GM18505 (cell line): ENCODE measurements around the gene KLK1.

Experiments
- ATAC-seq: cut with Tn5 transposase; IDR thresholded peaks from one replicate; pipeline ENCODE4 v1.9.1; 2021; ENCODE audit not compliant: unreplicated experiment
- POLR2A ChIP-seq: IDR thresholded peaks from 4 replicates; pipeline ENCODE4 v1.6.1; 2011; ENCODE audit warnings: borderline replicate concordance; ENCODE audit not compliant: insufficient read depth, insufficient read length; ENCODE audit errors: extremely low read depth

Gene KLK1

DNA sequence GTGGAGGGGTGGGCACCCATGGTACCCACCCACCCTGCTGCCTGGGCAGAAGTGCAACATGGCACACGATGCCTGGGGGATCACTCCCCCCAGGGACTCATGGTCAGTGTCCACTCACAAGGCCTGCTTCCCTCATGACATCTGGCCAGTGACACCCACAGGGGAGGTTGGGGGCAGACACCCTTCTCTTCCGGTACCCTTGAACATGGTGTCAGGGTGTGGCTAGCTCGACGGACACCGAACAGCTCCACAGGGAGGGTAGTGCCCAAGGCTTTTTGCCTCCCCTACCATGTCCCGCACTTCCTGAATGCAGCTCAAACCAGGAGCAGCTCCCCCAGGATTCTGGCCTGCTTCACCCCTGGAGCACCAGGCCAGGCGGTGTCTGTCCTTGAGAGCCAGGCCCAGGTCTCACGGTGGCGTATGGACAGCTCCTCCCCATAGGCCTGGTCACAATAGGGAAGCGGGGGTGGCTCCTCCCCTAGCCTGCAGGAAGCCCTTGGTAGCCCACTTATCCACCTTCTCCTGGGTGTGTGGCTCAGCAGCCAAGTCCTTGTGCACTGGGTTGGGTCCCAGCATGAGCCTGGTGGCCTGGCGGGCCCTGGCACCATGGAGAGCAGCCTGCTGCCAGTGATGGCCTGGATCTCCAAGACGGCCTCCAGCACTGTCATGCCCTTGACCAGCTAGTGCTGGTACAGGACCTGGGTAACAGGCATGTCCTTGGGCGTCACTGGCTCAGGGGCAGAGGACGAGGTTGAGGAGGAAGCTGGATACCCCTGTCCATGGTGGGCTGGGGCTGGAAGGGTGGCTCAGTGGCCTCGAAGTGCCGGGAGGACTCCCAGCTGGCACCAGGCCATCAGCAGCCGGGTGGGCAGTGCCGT, 25.6 kb downstream of the KLK1 start:
- ATAC-seq, result no peak
- no peak for TF ChIP-seq POLR2A

DNA sequence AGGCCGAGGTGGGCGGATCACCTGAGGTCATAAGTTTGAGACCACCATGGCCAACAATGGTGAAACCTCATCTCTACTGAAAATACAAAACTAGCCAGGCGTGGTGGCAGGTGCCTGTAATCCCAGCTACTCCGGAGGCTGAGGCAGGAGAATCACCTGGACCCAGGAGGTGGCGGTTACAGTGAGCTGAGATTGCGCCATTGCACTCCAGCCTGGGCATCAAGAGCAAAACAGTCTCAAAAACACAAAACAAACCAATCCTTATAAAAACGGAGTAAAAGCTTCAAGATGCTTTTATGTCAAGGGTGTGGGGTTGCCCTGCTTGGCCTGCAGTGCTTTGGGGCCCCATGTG, 26.2 kb downstream of the KLK1 start:
- TF ChIP-seq POLR2A, result no peak
- no peak for ATAC-seq

DNA sequence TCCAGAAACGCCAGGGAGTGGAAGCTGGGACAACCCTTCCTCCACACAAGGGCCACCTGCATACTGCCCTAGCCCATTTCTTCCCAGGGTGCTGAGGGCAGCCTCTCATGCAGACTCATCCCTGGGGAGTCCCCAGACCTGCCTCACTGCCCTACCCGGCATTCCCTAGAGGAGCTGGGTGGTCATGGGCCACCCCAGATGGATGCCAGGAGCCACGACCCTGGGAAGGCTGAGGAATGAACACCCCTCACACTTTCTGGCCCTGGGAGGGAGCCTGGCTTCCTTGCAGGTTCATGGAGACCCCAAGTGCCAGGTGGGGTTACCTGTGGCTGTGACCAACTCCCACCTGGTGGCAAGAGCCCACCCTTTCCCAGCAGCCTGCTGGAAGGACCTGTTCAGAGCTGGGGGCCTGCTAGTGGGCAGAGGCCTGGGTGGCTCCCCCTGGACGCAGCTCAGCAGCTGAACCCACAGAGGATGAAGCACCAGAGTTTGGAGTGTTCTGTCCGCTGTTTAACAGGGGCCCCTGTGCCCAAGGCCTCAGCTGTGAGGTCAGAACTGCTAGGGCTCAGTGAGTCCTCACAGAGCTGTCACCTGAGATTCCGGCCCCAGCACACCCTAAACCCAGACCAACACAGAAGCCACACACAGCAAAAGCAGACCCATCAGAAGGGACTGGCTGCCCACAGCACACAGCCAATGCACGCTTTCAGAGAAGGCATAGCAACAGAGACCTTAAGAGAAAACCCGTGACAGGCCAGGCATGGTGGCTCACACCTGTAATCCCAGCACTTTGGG, 26.8 kb downstream of the KLK1 start:
- peak; percentile 31 for TF ChIP-seq POLR2A
- ATAC-seq, result no peak

GRCh38 chr19:50796128-50796633, 27.4 kb downstream of the KLK1 start:
- no peak for ATAC-seq
- TF ChIP-seq POLR2A, result peak; percentile 47

GRCh38 chr19:50795664-50796073, 27.9 kb downstream of the KLK1 start:
- no peak for TF ChIP-seq POLR2A
- ATAC-seq, result no peak

DNA sequence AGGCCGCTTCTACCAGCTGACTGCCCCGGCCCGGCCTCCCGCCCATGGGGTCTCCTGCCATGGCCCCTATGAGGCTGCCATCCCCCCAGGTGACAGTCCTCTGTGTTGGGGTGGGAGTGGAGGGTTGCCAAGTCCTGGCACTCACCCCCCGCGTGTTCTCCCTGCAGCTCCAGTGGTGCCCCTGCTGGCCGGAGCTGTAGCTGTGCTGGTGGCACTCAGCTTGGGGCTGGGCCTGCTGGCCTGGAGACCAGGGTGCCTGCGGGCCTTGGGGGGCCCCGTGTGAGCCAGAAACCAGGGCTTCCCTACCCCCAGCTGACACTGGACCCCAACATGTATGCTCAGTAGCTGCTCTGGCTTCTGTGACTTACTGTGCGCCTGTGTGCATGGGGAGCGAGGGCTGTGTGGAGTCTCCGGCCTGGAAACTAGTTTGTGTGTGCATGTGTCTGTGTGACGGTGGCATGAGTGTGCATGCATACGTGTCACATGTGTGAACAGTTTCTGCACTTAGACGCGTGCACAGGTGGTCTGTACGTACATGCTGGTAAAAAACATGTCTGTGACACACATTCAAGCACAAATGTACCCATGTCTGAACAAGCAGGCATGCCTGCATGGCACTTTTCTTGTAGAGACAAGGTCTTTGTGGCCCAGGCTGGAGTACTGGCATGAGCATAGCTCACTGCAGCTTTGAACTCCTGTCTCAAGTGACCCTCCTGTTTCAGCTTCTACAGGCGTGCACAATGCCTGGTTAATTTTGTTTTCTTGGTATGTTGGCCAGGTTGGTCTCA, 28.5 kb downstream of the KLK1 start:
- no peak for ATAC-seq
- peak; percentile 62 for TF ChIP-seq POLR2A

DNA sequence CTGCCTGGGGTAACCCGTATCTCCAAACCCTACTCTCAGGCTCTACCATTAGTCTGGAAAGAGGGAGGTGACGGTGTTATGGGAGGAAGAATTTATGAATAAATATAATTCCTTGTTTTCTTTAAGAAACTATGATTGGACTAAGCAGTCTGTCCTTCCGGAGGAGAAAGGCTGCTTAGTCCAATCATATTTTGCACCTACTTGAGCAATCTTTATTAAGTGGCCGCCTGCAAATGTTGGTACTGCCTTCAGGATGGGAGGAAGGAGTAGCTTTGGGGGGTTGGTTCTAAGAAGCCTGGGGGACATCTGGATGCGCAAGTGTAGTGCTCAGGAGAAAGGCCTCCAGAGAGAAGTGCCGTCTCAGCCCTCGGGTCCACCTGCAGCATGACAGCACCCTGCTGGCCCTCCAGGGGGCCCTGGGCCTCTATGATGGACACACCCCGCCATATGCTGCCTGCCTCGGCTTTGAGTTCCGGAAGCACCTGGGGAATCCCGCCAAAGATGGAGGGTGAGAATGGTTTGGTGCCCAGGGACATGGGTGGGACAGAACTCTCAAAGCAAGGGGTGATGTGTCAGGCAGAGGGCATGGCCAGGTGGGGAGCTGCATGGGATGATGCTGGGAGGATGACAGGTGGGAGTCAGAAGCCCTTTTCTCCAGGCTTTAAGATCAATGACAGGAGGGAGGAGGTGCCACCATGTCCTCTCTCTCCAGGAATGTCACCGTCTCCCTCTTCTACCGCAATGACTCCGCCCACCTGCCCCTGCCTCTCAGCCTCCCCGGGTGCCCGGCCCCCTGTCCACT, 29.3 kb downstream of the KLK1 start:
- no peak for TF ChIP-seq POLR2A
- ATAC-seq, result no peak

DNA sequence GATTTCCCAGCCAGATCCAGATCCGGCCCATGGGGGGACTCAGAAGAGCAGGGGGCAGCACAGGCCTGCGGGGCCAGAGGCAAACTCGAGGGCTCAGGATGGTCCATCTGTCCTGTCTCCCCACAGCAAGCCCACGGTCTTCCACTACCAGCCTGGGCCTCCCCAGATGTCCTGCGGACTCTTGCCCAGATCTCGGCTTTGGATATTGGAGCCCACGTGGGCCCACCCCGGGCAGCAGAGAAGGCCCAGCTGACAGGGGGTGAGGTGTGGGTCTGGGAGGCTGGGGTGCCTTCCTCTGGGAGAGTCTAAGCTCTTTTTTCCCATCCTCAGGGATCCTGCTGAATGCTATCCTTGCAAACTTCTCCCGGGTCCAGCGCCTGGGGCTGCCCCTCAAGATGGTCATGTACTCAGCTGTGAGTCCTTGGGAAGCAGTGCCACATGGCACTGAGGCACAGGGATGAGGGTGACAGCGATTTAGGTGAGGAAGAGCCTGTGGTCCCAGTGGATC, 30.0 kb downstream of the KLK1 start:
- no peak for TF ChIP-seq POLR2A
- ATAC-seq, result no peak

GRCh38 chr19:50792272-50793250, 31.0 kb downstream of the KLK1 start:
- no peak for TF ChIP-seq POLR2A
- ATAC-seq, result no peak

GRCh38 chr19:50791594-50792271, 31.9 kb downstream of the KLK1 start:
- no peak for TF ChIP-seq POLR2A
- no peak for ATAC-seq
